Choroid plexus epithelial cell (primary cell): ENCODE measurements around the gene CCNYL1.

Source experiments
- DNase-seq: peaks from one replicate; pipeline ENCODE4 v3.0.0-alpha.2; 2010; ENCODE audit warnings: low read depth
- H3K4me3 ChIP-seq: 2 replicates; pipeline ENCODE4 v1.5.1; 2011; ENCODE audit warnings: low read depth, mild to moderate bottlenecking, control low read depth, low read length, moderate library complexity
- TF ChIP-seq, protein P1 (sequence below): conservative IDR thresholded peaks from 2 replicates; pipeline ENCODE4 v1.5.1; 2011; ENCODE audit warnings: low read depth, mild to moderate bottlenecking, control low read depth, inconsistent platforms, low read length, moderate library complexity

CCNYL1 gene

DNA sequence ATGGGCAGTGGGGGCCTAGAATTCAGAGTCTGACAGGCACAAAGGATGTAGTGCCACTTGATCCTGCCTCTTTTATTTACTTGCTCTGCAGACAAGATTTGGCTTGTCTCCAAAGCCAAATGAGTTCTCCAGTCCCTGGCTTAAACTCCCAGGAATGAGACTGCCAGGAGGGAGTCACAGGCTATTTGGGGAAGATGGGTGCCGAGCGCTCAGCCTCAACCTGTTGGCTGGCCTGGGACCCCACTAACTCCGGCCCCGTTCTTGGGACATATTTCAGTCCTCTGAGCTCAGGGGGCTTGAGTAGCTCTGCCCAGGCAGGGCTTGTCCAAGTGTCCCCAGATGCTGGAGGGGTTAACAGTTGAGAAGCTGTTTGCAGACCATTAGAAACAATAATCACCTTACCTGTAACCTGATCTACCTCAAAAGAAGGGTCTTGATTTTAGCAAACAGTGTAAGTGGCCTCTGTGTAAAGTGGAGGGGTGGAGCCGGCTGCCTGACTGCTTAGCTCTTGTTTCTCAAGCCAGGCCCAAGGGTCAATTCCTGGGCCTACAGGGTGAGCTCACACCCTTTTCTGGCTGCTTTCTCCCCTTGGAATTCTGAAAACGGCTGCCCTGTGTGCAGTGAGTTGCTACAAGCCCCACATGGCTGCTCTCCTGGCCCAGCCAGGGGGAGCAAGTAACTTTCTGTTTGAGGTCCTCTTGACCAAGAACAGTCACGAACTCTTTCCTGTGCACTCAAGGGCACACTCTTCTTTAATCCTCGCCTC is 85.3 kb downstream of the CCNYL1 start:
- peak; percentile 13 for DNase-seq
- TF ChIP-seq, protein P1, sequence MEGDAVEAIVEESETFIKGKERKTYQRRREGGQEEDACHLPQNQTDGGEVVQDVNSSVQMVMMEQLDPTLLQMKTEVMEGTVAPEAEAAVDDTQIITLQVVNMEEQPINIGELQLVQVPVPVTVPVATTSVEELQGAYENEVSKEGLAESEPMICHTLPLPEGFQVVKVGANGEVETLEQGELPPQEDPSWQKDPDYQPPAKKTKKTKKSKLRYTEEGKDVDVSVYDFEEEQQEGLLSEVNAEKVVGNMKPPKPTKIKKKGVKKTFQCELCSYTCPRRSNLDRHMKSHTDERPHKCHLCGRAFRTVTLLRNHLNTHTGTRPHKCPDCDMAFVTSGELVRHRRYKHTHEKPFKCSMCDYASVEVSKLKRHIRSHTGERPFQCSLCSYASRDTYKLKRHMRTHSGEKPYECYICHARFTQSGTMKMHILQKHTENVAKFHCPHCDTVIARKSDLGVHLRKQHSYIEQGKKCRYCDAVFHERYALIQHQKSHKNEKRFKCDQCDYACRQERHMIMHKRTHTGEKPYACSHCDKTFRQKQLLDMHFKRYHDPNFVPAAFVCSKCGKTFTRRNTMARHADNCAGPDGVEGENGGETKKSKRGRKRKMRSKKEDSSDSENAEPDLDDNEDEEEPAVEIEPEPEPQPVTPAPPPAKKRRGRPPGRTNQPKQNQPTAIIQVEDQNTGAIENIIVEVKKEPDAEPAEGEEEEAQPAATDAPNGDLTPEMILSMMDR, result peak; percentile 18

DNA sequence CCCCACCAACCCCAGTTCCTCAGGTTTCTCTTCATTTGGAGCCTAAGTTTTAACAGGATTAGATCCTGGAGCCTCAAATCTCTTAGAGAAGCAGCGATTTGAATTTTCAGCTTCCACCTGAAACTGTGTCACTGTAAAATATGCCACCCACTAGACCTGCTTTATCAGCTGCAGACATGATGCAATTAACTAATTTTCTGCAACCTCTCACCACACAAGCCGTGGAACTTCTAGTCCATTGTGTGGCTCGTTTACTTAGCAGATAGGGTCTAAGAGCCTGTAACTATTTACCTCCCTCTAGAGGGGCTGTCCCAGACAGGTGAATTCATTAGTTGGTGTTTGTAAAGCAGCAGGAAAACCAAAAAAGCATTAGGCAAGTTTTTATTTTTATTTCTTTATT is 89.8 kb downstream of the CCNYL1 start:
- TF ChIP-seq, protein P1, result no peak
- DNase-seq, result no peak
- no peak overlapping the region for H3K4me3 ChIP-seq

More for the DNA sequence above, 85.3 kb downstream of the CCNYL1 start:
- H3K4me3 ChIP-seq, result no peak overlapping the region

DNA sequence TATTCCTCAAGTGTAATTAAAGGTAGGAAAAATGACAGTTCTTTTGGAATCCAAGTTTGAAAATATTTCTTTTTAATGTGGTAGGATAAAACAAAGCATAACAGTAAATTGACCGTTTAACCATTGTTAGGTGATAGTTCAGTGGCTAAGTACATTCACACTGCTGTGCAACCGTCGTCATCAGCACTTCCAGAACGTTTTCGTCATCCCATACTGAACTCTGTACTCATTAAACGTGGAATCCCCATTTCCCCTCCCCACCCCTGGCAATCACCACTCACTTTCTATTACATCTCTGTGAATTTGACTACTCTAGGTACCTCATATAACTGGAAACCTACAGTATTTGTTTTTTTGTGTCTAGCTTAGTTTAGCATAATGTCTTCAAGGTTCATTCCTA is 91.2 kb downstream of the CCNYL1 start:
- TF ChIP-seq, protein P1, result no peak

More for the DNA sequence above, 91.2 kb downstream of the CCNYL1 start:
- DNase-seq, result no peak
- no peak overlapping the region for H3K4me3 ChIP-seq
